Pancreas (tissue), 10 donors: ENCODE data around the gene POU6F2. TPM values are rescaled to one million over a fixed set of nuclear protein-coding genes. Genes with fewer than 3 reads are reported as not detected.
"Not testable (repeated sequence)": the region's sequence is repeated elsewhere in the genome, so short reads cannot be mapped to it uniquely, and the experiment has no call there.

Experiments used
- ATAC-seq, 4 donors: fragments of 200-7000 bp; cut with Tn5 transposase; one replicate each; pipeline versions ENCODE4 v1.8.0 to v1.9.1; 2020; ENCODE audit warnings: mild to moderate bottlenecking in 4 of 4, moderate library complexity in 4 of 4
- DNase-seq, 6 donors: peaks; one replicate each; pipeline ENCODE4 v3.0.0-alpha.2; 2020
- FAIRE-seq: peaks from 2 replicates; lab custom pipeline; 2012; peaks lifted over from hg19 to GRCh38; lab: Jason Lieb, UNC
- H3K27ac ChIP-seq, 4 donors: fragments of 200-600 bp; sonication (generic); 1 replicate in 3 of 4; 2 replicates in 1 of 4; pipeline versions ENCODE4 v1.5.0 to v1.8.0; 2020
- H3K27me3 ChIP-seq, 4 donors: fragments of 200-600 bp; one replicate each; pipeline ENCODE4 v1.8.0; 2021
- H3K36me3 ChIP-seq, 3 donors: fragments of 200-600 bp; sonication (generic) in 1 of 3; one replicate each; pipeline versions ENCODE4 v1.5.0 to v1.8.0; 2020 to 2021
- H3K4me1 ChIP-seq, 3 donors: fragments of 200-600 bp; one replicate each; pipeline ENCODE4 v1.8.0; 2021
- H3K4me3 ChIP-seq, 4 donors: fragments of 200-600 bp; sonication (generic) in 2 of 4; one replicate each; pipeline versions ENCODE4 v1.5.0 to v1.8.0; 2020 to 2021
- H3K9me3 ChIP-seq, 4 donors: fragments of 200-600 bp; one replicate each; pipeline ENCODE4 v1.8.0; 2021
- WGBS, 2 donors: extraction: QIAGEN DNeasy Blood & Tissue Kit; methylation state at CpG; one replicate each; pipeline ENCODE4 v1.1.7; 2013; 5-methylcytosine and 5-hydroxymethylcytosine counted together
- intact Hi-C, 3 donors: fragments of 100-400 bp; cut with DNase I; formaldehyde crosslinking; loops; one replicate each; pipeline versions ENCODE4 v1.11.1 to v1.14.2; 2022
- polyA plus RNA-seq, 2 donors: library from polyadenylated mRNA; stranded (reverse); fragments of 200-250 nt; gene quantifications; one replicate each; pipeline ENCODE4 v1.2.3, GENCODE V29; 2013
- total RNA-seq, 6 donors: library from RNA; stranded (reverse); fragmentation: NEBNext Ultra II Directional in 4 of 6; extraction: Animal tissue kit (Norgen Biotek cat#: 25700) in 4 of 6; gene quantifications; one replicate each; pipeline versions ENCODE4 v1.2.1 to v1.2.4, GENCODE V29; 2021 to 2023
- TF ChIP-seq, protein P1 (sequence below), 4 donors: fragments of 200-600 bp; sonication (generic) in 3 of 4; IDR thresholded peaks; one replicate each; pipeline versions ENCODE4 v1.5.0 to v1.8.0; 2021; ENCODE audit warnings: antibody characterized with exemption in 4 of 4
- donor health status: healthy with polysubstance abuse.
- donor health status: DM: no; HTN: no; CAD: no; lungs with moderate emphysema.
- donor health status: DM: no; HTN: no; CAD: no.
- donor health status: control.
- donor health status: control.
- donor health status: Bipolar disorder and iron deficiency.
- donor health status: DM: yes; HTN: yes; CAD: no.
- donor health status: DM: no; HTN: no; CAD: no.
- donor health status: DM: no; HTN: no; CAD: no.
- donor health status: DM: yes; HTN: yes; CAD: no.

Gene POU6F2
- total and polyA plus RNA-seq, 8 donors: 1.3 to 4.2 (median 2.4) TPM

DNA sequence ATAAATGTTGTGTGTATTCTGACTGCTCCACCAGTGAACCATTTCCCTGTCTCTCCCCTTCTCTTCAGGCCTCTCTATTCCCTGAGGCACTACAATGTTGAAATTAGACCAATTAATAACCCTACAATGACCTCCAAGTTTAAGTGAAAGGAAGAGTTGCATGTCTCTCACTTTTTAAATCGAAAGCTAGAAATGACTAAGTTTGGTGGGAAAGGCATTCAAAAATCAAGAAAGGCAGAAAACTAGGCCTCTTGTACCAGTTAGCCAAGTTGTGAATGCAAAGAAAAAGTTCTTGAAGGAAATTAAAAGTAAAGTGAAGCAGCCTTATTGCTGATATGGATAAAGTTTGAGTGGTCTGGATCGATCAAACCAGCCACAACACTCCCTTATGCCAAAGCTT lies 390.2 kb downstream of the POU6F2 start:
- H3K27ac ChIP-seq: no peak overlapping the region
- no peaks in the 10 kb centered on the region for H3K4me1 ChIP-seq
- FAIRE-seq: no peak
- no peak overlapping the region for H3K4me3 ChIP-seq
- H3K36me3 ChIP-seq: no peaks in the 10 kb centered on the region
- TF ChIP-seq, protein P1, sequence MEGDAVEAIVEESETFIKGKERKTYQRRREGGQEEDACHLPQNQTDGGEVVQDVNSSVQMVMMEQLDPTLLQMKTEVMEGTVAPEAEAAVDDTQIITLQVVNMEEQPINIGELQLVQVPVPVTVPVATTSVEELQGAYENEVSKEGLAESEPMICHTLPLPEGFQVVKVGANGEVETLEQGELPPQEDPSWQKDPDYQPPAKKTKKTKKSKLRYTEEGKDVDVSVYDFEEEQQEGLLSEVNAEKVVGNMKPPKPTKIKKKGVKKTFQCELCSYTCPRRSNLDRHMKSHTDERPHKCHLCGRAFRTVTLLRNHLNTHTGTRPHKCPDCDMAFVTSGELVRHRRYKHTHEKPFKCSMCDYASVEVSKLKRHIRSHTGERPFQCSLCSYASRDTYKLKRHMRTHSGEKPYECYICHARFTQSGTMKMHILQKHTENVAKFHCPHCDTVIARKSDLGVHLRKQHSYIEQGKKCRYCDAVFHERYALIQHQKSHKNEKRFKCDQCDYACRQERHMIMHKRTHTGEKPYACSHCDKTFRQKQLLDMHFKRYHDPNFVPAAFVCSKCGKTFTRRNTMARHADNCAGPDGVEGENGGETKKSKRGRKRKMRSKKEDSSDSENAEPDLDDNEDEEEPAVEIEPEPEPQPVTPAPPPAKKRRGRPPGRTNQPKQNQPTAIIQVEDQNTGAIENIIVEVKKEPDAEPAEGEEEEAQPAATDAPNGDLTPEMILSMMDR (IDR thresholded peaks at IDR 0.05): no peak
- no peaks in the 10 kb centered on the region for H3K27me3 ChIP-seq
- H3K9me3 ChIP-seq: no peaks in the 10 kb centered on the region
- intact Hi-C loops: no loop called here
- no peak for DNase-seq
- 81 to 86% methylated on average over 2 of the region's 2 CpGs for WGBS, 2 donors
- no peak for ATAC-seq

- intact Hi-C loops: no loop called here
- H3K9me3 ChIP-seq: no peaks in the 10 kb centered on the region
- no peak overlapping the region for H3K4me3 ChIP-seq
- DNase-seq (no peak), FAIRE-seq (no peak), ATAC-seq (no peak)
- TF ChIP-seq, protein P1 (IDR thresholded peaks at IDR 0.05): no peak
- no peaks in the 10 kb centered on the region for H3K27me3 ChIP-seq
- H3K36me3 ChIP-seq: no peaks in the 10 kb centered on the region
- peaks cover 0 to 4% (median 0%) of the 10 kb centered on the region in 3 donors for H3K4me1 ChIP-seq
- WGBS, 2 donors: 87 to 97% methylated on average over 1 of the region's 1 CpG
- no peak overlapping the region for H3K27ac ChIP-seq
Measured at GRCh38 chr7:39372383-39372782, 394.7 kb downstream of the POU6F2 start.

- no peak for FAIRE-seq
- no peak for ATAC-seq
- Histone ChIP-seq H3K27me3 (no peaks in the 10 kb centered on the region), H3K36me3 (no peaks in the 10 kb centered on the region), H3K9me3 (no peaks in the 10 kb centered on the region), H3K4me3 (no peak overlapping the region), H3K4me1 (peaks cover 0 to 4% (median 0%) of the 10 kb centered on the region in 3 donors), H3K27ac (no peak overlapping the region)
- 77 to 81% methylated on average over 5 of the region's 5 CpGs for WGBS, 2 donors
- TF ChIP-seq, protein P1 (IDR thresholded peaks at IDR 0.05): no peak
- intact Hi-C loops: no loop called here
- DNase-seq: no peak
Measured at GRCh38 chr7:39374436-39375040, 396.8 kb downstream of the POU6F2 start.

- H3K27me3 ChIP-seq: no peaks in the 10 kb centered on the region
- intact Hi-C loops: no loop called here
- H3K9me3 ChIP-seq: no peaks in the 10 kb centered on the region
- TF ChIP-seq, protein P1 (IDR thresholded peaks at IDR 0.05): no peak
- no peak overlapping the region for H3K4me3 ChIP-seq
- no peaks in the 10 kb centered on the region for H3K36me3 ChIP-seq
- H3K27ac ChIP-seq: no peak overlapping the region
- H3K4me1 ChIP-seq: peaks cover 0 to 4% (median 0%) of the 10 kb centered on the region in 3 donors
- no peak for FAIRE-seq
- DNase-seq: no peak
- WGBS, 2 donors: 66 to 73% methylated on average over 9 of the region's 9 CpGs
- ATAC-seq: no peak
Measured at GRCh38 chr7:39375047-39375873, 397.6 kb downstream of the POU6F2 start.

DNA sequence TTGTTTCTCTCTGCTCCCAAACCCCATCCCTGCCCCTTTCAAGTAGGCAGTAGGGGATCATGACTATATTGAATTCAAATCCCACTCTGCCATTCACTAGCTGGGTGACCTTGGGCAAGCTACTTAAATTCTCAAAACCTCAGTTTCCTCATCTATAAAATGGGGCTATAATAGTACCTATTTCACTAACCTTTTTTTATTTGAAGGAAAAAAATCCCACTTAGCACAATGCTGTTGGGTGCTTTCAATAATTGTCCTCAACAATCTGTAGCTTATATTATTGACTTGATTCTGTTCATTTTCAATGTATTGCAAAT lies 398.1 kb downstream of the POU6F2 start:
- Histone ChIP-seq H3K4me3 (no peak overlapping the region), H3K9me3 (no peaks in the 10 kb centered on the region), H3K27me3 (no peaks in the 10 kb centered on the region), H3K4me1 (peaks cover 0 to 4% (median 0%) of the 10 kb centered on the region in 3 donors), H3K36me3 (no peaks in the 10 kb centered on the region), H3K27ac (no peak overlapping the region)
- no peak for DNase-seq
- ATAC-seq: no peak
- TF ChIP-seq, protein P1 (IDR thresholded peaks at IDR 0.05): no peak
- no peak for FAIRE-seq
- intact Hi-C loops: no loop called here

- 85 to 96% methylated on average over 5 of the region's 5 CpGs for WGBS, 2 donors
- H3K36me3 ChIP-seq, H3K4me1 ChIP-seq, H3K9me3 ChIP-seq, DNase-seq, H3K27me3 ChIP-seq, intact Hi-C loops, ATAC-seq, H3K4me3 ChIP-seq, H3K27ac ChIP-seq: not testable (repeated sequence)
- peak; percentile 97 for FAIRE-seq
Measured at GRCh38 chr7:39376881-39377280, 399.2 kb downstream of the POU6F2 start.
